B cell (primary cell): Measurements from ENCODE around the gene PREB. TPM values are rescaled to one million over a fixed set of nuclear protein-coding genes. Genes with fewer than 3 reads are reported as not detected.

Source experiments
- ATAC-seq: fragments of 200-7000 bp; cut with Tn5 transposase; one replicate; pipeline ENCODE4 v1.10.0; 2021; ENCODE audit warnings: low read depth, mild to moderate bottlenecking, moderate number of reproducible peaks, moderate library complexity
- CTCF ChIA-PET: fragments of 350-600 bp; sonication (Branson Sonifier 250); formaldehyde crosslinking; loops from one replicate; lab custom pipeline; 2021; ENCODE audit warnings: antibody characterized with exemption, inconsistent platforms; lab: Charles Lee
- POLR2A ChIA-PET: fragments of 350-600 bp; sonication (Branson Sonifier 250); formaldehyde crosslinking; loops from one replicate; lab custom pipeline; 2021; ENCODE audit warnings: antibody characterized with exemption; lab: Charles Lee
- DNase-seq: peaks from one replicate; pipeline ENCODE4 v3.0.0; 2013
- H2AFZ ChIP-seq: 2 replicates; pipeline ENCODE4 v1.6.1; 2012; ENCODE audit warnings: mild to moderate bottlenecking, low read depth, low read length; ENCODE audit not compliant: insufficient read depth, poor library complexity, severe bottlenecking
- H3K27ac ChIP-seq, 2 donors: 1 replicate in 1 of 2; 2 replicates in 1 of 2; pipeline ENCODE4 v1.5.1; 2012 to 2013; ENCODE audit warnings: low read length in 2 of 2, mild to moderate bottlenecking in 2 of 2, moderate library complexity in 1 of 2
- H3K27me3 ChIP-seq, 4 experiments: fragments of 200-600 bp in 1 of 4; sonication (generic) in 1 of 4; replicated peaks in 1 of 4; 1 replicate in 2 of 4; 2 replicates in 2 of 4; pipeline versions ENCODE4 v1.6.1 to v1.7.0; 2013 to 2016; ENCODE audit warnings: low read length in 3 of 4, mild to moderate bottlenecking in 2 of 4, mixed read lengths in 1 of 4, moderate library complexity in 1 of 4; ENCODE audit not compliant: insufficient read depth in 4 of 4, control insufficient read depth in 3 of 4; ENCODE audit errors: control extremely low read depth in 1 of 4
- H3K36me3 ChIP-seq, 2 experiments: replicated peaks in 1 of 2; 1 replicate in 1 of 2; 2 replicates in 1 of 2; pipeline versions ENCODE4 v1.6.1 to v1.7.1; 2013; ENCODE audit warnings: low read length in 1 of 2; ENCODE audit not compliant: insufficient read depth in 2 of 2, control insufficient read depth in 1 of 2; ENCODE audit errors: control extremely low read depth in 1 of 2, extremely low read depth in 1 of 2
- H3K4me1 ChIP-seq, 2 donors: fragments of 200-600 bp in 1 of 2; sonication (generic) in 1 of 2; 1 replicate in 1 of 2; 2 replicates in 1 of 2; pipeline versions ENCODE4 v1.5.1 to v1.6.1; 2013 to 2017; ENCODE audit warnings: low read length in 2 of 2; ENCODE audit not compliant: control insufficient read depth in 2 of 2, insufficient read depth in 2 of 2
- H3K4me2 ChIP-seq: replicated peaks from 2 replicates; pipeline ENCODE3; 2012; ENCODE audit warnings: mild to moderate bottlenecking, low read depth, low read length; ENCODE audit not compliant: poor library complexity, severe bottlenecking
- H3K4me3 ChIP-seq, 5 experiments: fragments of 200-600 bp in 1 of 5; sonication (generic) in 1 of 5; 1 replicate in 3 of 5; 2 replicates in 2 of 5; pipeline versions ENCODE4 v1.5.1 to v1.7.0; 2011 to 2016; ENCODE audit warnings: low read length in 4 of 5, mild to moderate bottlenecking in 4 of 5, low read depth in 2 of 5, control low read depth in 1 of 5, moderate library complexity in 1 of 5; ENCODE audit not compliant: insufficient read depth in 1 of 5; ENCODE audit errors: control extremely low read depth in 1 of 5, extremely low read depth in 1 of 5
- H3K79me2 ChIP-seq: fragments of 200-600 bp; sonication (generic); one replicate; pipeline ENCODE4 v1.6.0; 2016; ENCODE audit warnings: low read length; ENCODE audit not compliant: control insufficient read depth, insufficient read depth
- H3K9ac ChIP-seq: fragments of 200-600 bp; sonication (generic); 2 replicates; pipeline ENCODE4 v1.6.1; 2017; ENCODE audit warnings: mild to moderate bottlenecking, low read length, moderate library complexity
- H3K9me3 ChIP-seq, 3 donors: one replicate each; pipeline versions ENCODE4 v1.6.1 to v1.7.1; 2013; ENCODE audit warnings: low read length in 2 of 3; ENCODE audit not compliant: control insufficient read depth in 2 of 3, insufficient read depth in 1 of 3; ENCODE audit errors: control extremely low read depth in 1 of 3
- H4K20me1 ChIP-seq: 2 replicates; pipeline ENCODE4 v1.6.0; 2012; ENCODE audit warnings: mild to moderate bottlenecking, low read length; ENCODE audit not compliant: insufficient read depth, control insufficient read depth, poor library complexity, severe bottlenecking
- H3K27ac Mint-ChIP-seq: one replicate; pipeline ENCODE4 v1.8.0; 2021; ENCODE audit warnings: mixed read lengths
- H3K27me3 Mint-ChIP-seq: one replicate; pipeline ENCODE4 v1.8.0; 2021; ENCODE audit warnings: mixed read lengths
- H3K4me1 Mint-ChIP-seq: one replicate; pipeline ENCODE4 v1.8.0; 2021; ENCODE audit warnings: mixed read lengths
- H3K4me3 Mint-ChIP-seq: one replicate; pipeline ENCODE4 v1.8.0; 2021; ENCODE audit warnings: mixed read lengths
- H3K9me3 Mint-ChIP-seq: one replicate; pipeline ENCODE4 v1.8.0; 2022; ENCODE audit warnings: mixed read lengths; ENCODE audit not compliant: insufficient read depth
- EZH2 ChIP-seq: IDR thresholded peaks from 2 replicates; pipeline ENCODE4 v1.6.1; 2012; ENCODE audit warnings: borderline replicate concordance, low read depth, mild to moderate bottlenecking, moderate library complexity, low read length; ENCODE audit not compliant: insufficient read depth, poor library complexity, severe bottlenecking
- WGBS: methylation state at CpG from one replicate; pipeline ENCODE4 v1.1.5; 2013; ENCODE audit warnings: missing lambda C conversion rate; ENCODE audit not compliant: insufficient coverage; 5-methylcytosine and 5-hydroxymethylcytosine counted together
- intact Hi-C: fragments of 100-400 bp; cut with micrococcal nuclease; formaldehyde crosslinking; loops from one replicate; pipeline ENCODE4 v1.10.0; 2022
- polyA plus RNA-seq: library from polyadenylated mRNA; depleted of rRNA; stranded (reverse); fragments of >200 nt; gene quantifications from 2 replicates; pipeline ENCODE4 v1.2.3, GENCODE V29; 2012
- total RNA-seq, 2 donors: library from RNA; stranded (reverse); fragments of 120-200 nt in 1 of 2; gene quantifications; 1 replicate in 1 of 2; 2 replicates in 1 of 2; pipeline versions ENCODE4 v1.2.3 to v1.2.4, GENCODE V29; 2013 to 2022
- TF ChIP-seq, protein P1 (sequence below): fragments of 200-600 bp; IDR thresholded peaks from one replicate; pipeline ENCODE4 v1.8.0; 2022; ENCODE audit warnings: antibody characterized with exemption, mild to moderate bottlenecking

Gene PREB
- total and polyA plus RNA-seq, 2 donors (not counting 1 experiment from before 2014, with no cell fraction given): 46.0 to 88.9 TPM

DNA sequence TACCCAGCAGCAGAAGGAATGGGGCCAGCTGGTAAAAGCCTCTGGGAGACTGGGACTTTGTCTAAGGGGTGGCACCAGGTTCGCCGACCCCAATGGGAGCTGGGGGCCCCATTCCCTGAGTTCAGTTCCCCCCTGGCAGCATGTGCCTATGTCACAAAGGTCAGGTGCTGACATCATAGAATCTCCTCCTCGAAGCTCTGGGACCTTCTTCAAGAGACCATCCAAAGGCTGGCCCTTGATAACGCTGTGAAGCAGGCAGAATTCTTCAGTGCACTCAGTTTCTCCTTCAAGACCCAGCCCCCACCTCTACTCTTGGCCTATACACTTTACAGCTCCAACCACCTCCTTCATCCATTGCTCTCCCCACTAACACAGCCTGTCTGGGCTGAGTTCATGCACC is 4.9 kb upstream of the PREB start, which contains the start of gene PRR30:
PRR30 (minus strand) TSS at position 101 of the 400 bp plus-strand sequence. CDS start 1,081 bp downstream, outside the sequence.
- ChIA-PET POLR2A (no interaction called here), CTCF (no interaction called here)
- H4K20me1 ChIP-seq: no peaks in the 10 kb centered on the region
- no peak within 1 kb of the TSS for H3K4me2 ChIP-seq
- intact Hi-C loops: no loop called here
- no peak within 1 kb of the TSS for H3K9ac ChIP-seq
- H3K79me2 ChIP-seq: peaks cover under 1% of the 10 kb centered on the region
- WGBS: 93% methylated on average over 4 of the region's 4 CpGs
- DNase-seq (no peak), ATAC-seq (no peak)
- TF ChIP-seq EZH2: no peak
- H3K4me3 ChIP-seq: no peak within 1 kb of the TSS
- peaks cover 18% of the 10 kb centered on the region for H3K27me3 Mint-ChIP-seq
- H3K27ac Mint-ChIP-seq: no peak within 1 kb of the TSS
- peaks cover 0 to 8% (median 0%) of the 10 kb centered on the region in 4 experiments for H3K27me3 ChIP-seq
- H2AFZ ChIP-seq: no peak within 1 kb of the TSS
- H3K9me3 Mint-ChIP-seq: no peaks in the 10 kb centered on the region
- H3K4me3 Mint-ChIP-seq: no peak within 1 kb of the TSS
- H3K36me3 ChIP-seq: no peaks in the 10 kb centered on the region
- H3K27ac ChIP-seq: no peak within 1 kb of the TSS
- peaks cover 8% of the 10 kb centered on the region for H3K4me1 Mint-ChIP-seq
- no peaks in the 10 kb centered on the region for H3K9me3 ChIP-seq
- peaks cover 9 to 12% of the 10 kb centered on the region in 2 donors for H3K4me1 ChIP-seq

DNA sequence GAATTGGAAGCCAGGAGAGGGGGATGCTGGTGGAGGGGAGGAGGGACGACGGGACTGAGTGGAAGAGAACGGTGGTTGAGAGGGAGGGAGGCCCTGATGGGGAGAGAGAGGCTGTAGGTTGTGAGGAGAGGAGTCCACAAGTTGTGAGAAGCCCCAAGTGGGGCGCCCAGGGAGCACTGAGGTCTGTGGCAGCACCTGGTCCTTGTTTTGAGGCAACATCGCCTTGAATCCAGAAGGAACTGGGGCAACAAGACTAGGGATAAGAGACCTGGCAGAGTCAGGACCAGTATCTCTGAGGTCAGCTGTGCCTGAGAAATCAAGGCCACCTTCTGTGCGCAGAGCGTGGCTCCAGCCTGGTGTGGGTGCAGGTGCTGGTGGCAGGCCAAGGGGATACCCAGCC is 3.7 kb upstream of the PREB start:
- H3K4me2 ChIP-seq: no peak overlapping the region
- Mint-ChIP-seq H3K27me3 (peaks cover 8% of the 10 kb centered on the region), H3K9me3 (no peaks in the 10 kb centered on the region), H3K4me1 (peaks cover 16% of the 10 kb centered on the region), H3K27ac (no peak overlapping the region), H3K4me3 (no peak overlapping the region)
- no peaks in the 10 kb centered on the region for H3K36me3 ChIP-seq
- ChIA-PET CTCF (no interaction called here), POLR2A (no interaction called here)
- TF ChIP-seq EZH2: no peak
- TF ChIP-seq, protein P1, sequence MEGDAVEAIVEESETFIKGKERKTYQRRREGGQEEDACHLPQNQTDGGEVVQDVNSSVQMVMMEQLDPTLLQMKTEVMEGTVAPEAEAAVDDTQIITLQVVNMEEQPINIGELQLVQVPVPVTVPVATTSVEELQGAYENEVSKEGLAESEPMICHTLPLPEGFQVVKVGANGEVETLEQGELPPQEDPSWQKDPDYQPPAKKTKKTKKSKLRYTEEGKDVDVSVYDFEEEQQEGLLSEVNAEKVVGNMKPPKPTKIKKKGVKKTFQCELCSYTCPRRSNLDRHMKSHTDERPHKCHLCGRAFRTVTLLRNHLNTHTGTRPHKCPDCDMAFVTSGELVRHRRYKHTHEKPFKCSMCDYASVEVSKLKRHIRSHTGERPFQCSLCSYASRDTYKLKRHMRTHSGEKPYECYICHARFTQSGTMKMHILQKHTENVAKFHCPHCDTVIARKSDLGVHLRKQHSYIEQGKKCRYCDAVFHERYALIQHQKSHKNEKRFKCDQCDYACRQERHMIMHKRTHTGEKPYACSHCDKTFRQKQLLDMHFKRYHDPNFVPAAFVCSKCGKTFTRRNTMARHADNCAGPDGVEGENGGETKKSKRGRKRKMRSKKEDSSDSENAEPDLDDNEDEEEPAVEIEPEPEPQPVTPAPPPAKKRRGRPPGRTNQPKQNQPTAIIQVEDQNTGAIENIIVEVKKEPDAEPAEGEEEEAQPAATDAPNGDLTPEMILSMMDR: no peak
- peaks cover 0 to 8% (median 0%) of the 10 kb centered on the region in 4 experiments for H3K27me3 ChIP-seq
- H3K4me3 ChIP-seq: no peak overlapping the region
- no peak overlapping the region for H3K27ac ChIP-seq
- peaks cover 12% of the 10 kb centered on the region for H3K79me2 ChIP-seq
- DNase-seq (no peak), ATAC-seq (no peak)
- WGBS: 93% methylated on average over 7 of the region's 7 CpGs
- H3K9me3 ChIP-seq: no peaks in the 10 kb centered on the region
- H3K4me1 ChIP-seq: peaks cover 17 to 22% of the 10 kb centered on the region in 2 donors
- peaks cover 5% of the 10 kb centered on the region for H4K20me1 ChIP-seq
- no peak overlapping the region for H2AFZ ChIP-seq
- H3K9ac ChIP-seq: no peak overlapping the region
- intact Hi-C loops: no loop called here
